NCI-H1694 (cell line): Measurements from ENCODE around the gene CKM.
"Not testable (repeated sequence)": the region's sequence is repeated elsewhere in the genome, so short reads cannot be mapped to it uniquely, and the experiment has no call there.

Source experiments
- DNase-seq: peaks from one replicate; lab custom pipeline; 2025; lab: John Stamatoyannopoulos, UW

Gene CKM

DNA sequence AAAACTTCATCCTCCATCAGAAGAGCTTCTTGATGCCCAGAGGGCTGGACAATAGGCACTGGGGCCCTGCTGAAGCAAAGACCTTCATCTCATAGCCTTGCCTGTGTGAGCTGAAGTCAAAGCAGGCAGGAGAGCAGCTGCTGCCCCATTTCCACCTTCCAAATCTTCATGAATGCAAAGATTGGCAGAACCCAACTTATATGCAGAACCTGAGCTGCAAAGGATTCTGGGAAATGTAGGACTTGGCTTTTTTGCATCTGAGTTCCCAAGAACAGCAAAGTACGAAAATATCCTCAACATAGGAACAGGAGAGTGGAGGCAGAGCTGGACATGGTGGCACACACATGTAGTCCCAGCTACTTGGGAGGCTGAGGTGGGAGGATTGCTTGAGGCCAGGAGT, 30.8 kb downstream of the CKM start:
- DNase-seq = no peak

DNA sequence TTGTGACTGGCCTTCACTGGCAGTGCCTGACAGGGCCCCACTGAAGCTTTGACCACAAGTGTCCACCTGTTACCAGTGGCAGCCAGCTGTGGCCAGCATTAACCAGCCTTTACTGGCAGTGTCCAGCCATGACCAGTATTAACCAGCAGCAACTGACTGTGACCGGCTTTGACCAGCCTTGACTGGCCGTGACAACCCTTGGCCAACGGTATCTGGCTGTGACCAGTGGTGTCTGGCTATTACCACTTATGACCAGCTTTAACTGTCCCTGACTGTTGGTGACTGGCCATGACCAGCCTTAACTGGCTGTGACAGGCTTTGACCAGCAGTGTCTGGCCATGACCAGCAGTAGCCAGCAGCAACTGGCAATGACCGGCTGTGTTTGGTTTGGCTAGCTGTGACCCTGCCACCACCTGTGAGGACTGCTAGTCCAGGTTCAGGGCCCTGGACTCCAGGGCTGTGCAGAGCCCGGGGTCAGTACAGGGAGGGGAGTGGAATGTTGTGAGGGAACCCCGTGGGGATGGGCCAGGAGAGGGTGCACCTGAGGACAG, 32.2 kb downstream of the CKM start:
- DNase-seq = no peak

DNA sequence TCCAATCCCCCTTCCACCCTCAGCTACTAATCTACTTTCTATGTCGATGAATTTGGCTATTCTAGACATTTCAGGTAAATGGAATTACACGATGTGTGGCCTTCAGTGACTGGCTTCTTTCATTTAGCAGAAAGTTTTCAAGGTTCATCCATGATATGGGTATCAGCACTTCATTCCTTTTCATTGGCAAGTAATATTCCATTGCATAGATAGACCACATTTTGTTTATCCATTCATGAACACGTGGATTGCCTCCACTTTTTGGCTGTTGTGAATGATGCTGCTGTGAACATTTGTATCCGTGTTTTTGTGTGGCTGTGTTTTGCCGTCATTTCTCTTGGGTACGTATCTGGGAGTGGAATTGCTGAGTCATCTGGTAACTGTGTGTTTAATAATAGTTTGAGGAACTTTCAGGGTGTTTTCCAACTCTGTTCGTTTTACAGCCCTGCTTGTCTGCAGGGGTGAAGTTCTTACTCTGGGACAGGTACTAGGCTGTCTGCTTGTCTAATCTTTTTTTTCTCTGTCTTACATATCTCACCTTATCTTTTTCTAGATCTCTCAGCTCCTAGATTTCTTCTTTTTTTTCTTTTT, 39.1 kb downstream of the CKM start:
- no peak for DNase-seq

DNA sequence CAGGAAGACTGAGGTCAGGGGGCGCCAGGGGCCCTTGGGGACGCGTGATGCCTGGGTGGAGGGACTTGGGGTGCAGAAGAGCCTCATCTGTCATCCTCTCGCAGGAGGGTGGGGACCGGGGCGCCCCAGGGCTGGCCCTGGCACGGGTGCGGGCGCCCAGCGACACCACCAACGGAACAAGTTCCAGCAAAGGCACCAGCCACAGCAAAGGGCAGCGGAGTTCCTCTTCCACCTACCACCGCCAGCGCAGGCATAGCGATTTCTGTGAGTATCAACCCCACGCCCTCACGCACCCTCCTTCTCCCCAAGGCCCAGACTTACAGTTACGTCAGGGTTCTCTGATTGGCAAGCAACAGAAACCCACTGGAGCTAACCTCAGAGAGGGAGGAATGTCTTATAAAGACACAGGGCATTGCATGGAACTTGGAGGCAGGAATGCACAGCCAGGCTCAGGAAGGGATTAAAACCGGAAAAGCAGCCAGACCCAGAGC, 42.2 kb downstream of the CKM start:
- no peak for DNase-seq

DNA sequence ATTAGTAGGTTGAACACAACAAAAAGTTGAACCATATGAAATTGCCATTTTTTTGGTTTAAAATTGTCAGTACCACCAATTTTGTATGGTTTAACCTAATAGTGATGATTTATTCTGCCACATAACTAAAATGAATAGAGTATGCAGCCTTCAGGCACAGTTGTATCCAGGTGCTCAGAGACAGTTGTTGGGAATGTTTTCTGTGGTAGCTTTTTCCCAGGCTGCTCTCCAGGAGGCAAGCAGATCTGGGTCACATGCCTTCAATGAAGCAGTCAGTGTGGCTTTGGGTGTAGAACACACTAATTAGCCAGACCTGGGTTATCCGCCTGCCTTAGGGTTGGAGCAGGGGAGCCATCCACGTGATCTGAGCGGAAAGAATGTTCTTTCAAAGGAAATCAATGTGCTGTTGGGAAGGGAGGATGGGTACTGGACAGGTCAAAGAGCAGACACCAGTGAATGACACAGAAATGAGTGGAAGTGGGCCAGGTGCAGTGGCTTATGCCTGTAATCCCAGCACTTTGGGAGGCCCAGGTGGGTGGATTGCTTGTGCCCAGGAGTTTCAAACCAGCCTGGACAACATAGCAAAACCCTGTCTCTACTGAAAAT, 43.0 kb downstream of the CKM start:
- DNase-seq = no peak

DNA sequence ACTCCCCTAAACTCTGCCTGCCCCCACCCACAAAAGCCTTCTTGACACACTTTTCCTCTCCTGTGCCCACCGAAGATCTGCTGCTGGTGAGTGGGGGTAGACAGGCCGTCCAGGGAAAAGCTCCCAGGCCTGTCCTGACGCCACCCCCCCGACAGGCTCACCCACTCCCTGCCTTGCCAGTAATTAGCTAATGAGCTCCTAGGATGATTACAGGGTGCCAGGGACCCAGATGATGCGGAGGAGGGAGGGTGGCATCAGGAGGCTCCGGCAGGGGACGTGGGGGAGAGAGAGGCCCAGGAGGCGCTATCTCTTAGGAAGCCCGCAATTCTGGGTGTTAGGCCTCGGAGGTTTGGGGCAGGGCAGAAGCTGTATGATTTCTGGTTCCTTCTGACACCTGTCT, 44.6 kb downstream of the CKM start:
- DNase-seq = no peak

DNA sequence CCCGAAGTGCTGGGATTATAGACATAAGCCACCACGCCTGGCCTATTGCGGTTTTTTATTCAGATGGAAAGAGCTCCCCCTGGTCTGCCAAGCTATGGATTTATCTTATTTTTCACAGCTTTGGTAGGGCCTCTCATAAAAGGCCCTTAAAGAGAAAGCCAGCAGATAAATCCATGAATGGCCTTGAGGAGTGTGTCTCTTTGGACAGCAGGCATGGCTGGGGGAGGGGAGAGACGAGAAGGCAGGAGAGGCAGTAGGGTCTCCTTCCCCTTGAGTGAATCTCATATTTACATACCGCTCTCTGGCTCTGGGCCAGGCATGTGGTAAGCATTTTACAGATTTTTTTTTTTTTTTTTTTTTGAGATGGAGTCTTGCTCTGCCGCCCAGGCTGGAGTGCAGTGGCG, 46.4 kb downstream of the CKM start:
- peak; percentile 88 for DNase-seq

DNA sequence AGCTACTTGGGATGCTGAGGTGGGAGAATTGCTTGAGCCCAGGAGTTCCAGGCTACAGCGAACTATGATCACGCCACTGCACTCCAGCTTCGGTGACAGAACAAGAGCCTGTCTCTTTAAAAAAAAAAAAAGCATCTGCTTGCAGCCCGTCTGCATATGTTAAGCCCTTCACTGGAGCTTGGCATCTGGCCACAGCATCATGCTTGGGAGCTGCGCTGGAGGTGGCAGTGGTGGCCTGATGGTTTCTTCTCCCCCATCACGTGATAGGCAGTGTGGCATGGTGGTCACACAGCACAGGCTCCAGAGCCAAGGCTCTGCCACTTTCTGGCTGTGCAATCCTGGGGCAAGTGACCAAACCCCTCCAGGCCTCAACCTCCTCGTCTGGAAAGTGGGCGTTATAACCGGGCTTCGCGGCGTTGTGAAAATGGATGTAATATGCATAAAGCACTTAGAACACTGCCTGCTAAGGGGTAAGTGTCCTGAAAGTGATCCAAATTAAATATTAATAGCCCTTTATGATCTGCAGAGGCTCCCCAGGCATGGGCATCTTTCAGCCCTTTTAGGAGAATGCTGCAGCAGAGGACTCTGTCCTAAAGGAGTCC, 47.2 kb downstream of the CKM start:
- DNase-seq = peak; percentile 96

DNA sequence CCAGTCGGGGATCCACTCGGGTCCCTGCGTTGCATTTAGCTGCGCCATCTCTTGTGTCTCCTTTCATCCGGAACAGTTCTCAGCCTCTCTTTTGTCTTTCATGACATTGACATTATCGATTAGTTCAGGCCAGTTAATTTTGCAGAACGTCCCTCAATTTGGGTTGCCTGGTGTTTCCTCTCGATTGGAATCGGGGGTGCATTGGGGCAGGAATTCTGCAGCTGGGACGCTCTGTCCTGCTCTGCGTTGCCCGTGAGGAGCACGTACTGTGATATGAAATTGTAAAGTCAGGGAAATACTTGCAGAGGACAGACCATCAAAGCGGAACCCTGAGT, 49.2 kb downstream of the CKM start:
- DNase-seq = no peak

DNA sequence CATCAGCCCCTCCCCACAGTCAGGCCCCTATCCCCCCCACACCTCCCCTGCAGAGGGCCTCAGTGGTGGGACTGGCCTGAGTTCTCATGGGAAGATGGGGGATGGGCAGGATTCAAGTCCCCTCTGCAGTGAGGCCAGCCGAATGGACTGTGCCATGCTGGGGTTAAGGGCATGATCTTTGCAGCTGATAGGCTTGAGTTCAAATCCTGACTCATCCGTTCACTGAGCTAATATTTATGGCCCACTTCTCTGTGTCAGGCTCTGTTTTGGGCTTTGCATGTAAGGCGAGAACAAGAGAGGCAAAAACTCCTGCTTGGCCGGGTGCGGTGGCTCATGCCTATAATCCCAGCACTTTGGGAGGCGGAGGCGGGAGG, 51.0 kb downstream of the CKM start:
- DNase-seq = no peak

DNA sequence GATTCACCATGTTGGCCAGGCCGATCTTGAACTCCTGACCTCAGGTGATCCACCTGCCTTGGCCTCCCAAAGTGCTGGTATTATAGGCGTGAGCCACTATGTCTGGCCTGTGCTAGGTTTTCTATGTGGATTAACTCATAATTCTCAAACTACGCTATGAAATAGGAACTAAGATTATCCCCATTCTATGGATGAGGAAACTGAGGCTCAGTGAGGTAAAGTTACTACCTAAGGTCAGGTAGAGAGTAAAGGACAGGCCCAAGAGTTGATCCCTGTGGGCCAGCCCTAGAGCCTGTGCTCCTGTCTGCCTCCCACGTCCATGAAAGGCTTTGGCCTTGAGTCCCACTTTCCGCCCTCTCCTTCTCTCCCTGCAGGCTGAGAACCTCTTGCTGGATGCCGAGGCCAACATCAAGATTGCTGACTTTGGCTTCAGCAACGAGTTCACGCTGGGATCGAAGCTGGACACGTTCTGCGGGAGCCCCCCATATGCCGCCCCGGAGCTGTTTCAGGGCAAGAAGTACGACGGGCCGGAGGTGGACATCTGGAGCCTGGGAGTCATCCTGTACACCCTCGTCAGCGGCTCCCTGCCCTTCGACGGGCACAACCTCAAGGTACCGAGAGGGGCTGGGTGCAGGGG, 51.5 kb downstream of the CKM start:
- no peak for DNase-seq

DNA sequence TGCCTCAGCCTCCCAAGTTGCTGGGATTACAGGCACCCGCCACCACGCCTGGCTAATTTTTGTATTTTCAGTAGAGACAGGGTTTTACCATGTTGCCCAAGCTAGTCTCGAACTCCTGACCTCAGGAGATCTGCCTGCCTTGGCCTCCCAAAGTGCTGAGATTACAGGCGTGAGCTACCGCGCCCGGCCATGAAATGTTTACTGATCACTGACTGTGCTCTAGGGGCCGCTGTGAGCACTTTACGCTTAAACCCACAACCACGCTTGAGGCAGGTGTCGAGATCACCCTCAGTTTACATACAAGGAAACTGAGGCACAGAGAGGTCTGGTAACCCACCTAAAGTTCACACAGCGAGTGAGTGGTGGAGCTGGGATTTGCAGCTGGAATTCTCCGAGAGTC, 52.7 kb downstream of the CKM start:
- DNase-seq = not testable (repeated sequence)

DNA sequence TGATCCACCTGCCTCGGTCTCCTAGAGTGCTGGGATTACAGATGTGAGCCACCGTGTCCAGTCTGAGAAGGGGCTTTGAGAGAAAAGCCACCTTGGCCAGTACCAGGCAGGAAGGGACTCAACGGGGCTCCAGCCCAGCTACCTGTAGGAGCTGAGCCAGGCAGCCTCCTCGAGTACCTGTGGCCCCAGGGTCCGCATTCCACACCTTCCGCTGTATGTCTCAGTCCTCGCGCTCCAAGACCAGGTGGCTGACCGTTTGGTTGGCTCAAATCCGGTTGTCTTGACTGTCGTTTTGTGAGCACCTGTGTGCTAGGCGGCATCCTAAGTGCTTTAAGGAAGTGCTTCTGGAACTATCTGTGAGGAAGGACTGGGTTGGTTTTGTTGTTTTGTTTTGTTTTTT, 55.4 kb downstream of the CKM start:
- DNase-seq = no peak

DNA sequence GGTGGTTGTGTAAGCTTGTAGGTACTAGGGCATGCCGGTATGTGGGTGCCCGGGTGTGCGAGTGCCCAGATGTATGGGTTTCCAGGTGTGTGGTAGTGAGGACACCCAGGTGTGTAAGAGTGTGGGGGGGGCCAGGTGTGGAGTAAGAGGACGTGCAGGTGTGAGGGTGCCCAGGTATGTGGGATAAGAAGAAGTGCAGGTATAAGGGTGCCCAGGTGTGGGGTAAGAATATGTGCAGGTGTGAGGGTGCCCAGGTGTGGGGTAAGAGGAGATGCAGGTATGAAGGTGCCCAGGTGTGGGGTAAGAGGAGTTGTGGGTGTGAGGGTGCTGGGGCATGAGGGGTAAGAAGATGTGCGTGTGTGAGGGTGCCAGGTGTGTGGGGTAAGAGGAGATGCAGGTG, 57.3 kb downstream of the CKM start:
- no peak for DNase-seq

DNA sequence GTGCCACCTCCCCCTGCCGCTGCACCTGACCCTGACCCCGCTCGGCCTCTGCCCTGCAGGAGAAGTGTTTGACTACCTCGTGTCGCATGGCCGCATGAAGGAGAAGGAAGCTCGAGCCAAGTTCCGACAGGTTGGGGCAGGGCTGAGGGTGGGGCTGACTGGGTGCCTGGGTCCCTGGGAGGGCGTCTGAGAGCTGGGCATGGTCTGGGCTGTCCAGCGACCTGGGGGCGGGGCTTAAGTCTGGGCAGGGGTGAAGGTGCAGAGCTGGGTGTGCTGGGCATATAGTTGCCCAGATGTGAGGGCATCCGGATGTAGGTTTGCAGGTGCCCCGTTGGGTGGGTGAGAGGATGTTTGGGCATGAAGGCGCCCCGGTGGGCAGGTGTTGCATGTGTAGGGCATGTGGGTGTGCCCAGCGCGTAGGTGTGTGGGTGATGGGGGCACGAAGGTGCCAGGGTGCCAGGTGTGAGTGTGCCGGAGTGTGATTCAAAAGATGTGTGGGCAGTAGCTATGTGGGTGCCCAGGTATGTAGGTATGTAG, 57.8 kb downstream of the CKM start:
- DNase-seq = no peak

DNA sequence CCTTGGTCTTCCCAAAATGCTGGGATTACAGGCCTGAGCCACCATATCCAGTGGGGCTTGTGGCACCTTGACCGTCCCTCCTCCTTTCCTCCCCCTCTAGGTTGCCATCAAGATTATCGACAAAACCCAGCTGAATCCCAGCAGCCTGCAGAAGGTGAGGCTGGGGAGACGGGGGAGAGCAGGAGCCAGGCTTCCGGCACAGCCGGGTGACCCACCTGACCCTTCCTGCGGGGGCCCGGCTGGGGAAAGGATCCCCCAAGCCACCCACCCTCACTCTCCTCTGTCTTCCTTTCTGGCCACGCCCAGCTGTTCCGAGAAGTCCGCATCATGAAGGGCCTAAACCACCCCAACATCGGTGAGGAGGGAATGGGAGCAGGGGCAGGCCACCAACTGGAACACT, 59.7 kb downstream of the CKM start:
- no peak for DNase-seq

DNA sequence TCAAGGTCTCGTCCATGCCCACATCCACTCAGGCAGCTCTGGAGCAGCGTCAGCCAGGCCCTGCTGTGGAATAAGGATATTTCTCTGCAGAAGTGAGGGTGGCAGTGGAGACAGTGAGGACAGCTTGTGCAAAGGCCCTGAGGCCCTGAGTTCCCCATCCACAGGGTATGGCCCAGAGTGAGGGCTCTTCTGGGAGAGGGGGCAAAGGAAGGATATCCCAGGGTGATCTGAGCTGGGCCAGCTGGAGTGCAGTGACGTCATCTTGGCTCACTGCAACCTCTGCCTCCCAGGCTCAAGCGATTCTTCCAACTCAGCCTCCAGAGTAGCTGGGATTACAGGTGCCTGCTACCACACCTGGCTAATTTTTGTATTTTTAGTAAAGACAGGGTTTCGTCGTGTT, 60.1 kb downstream of the CKM start:
- DNase-seq = no peak

DNA sequence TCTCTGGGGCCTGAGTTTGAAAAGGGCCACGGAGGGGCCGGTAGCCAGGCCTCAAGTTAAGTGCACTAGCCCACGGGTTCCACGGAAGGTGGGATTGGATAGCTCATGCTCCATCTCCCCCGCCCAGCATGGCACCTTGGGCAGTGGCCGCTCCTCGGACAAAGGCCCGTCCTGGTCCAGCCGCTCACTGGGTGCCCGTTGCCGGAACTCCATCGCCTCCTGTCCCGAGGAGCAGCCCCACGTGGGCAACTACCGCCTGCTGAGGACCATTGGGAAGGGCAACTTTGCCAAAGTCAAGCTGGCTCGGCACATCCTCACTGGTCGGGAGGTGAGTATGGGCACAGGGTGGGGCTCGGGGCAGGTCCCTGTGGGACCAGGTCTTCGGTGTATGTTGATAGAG, 63.8 kb downstream of the CKM start:
- DNase-seq = no peak

DNA sequence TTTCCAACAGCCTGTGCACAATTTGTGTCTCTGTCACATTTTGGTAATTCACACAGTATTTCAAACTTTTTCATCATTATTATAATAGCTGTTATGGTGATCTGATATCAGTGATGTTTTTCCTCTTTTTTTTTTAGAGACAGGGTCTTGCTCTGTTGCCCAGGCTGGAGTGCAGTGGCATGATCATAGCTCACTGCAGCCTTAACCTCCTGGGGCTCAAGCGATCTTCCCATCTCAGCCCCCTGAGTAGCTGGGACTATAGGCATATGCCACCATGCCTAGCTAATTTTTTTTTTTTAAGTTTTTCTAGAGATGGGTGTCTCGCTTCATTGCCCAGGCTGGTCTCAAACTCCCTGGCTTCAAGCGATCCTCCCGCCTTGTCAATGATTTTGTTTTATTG, 65.8 kb downstream of the CKM start:
- no peak for DNase-seq
